CD4-positive, alpha-beta T cell treated with Interleukin-21 for 1 hour (primary cell): ENCODE measurements around the gene UPK3A.
A peak's percentile ranks its signal among the peaks of the same experiment; 100 is the strongest.
"Not testable (repeated sequence)": the region's sequence is repeated elsewhere in the genome, so short reads cannot be mapped to it uniquely, and the experiment has no call there.

Experiments
- DNase-seq: peaks from one replicate; pipeline ENCODE4 v3.0.0-alpha.2; 2020

UPK3A gene

DNA sequence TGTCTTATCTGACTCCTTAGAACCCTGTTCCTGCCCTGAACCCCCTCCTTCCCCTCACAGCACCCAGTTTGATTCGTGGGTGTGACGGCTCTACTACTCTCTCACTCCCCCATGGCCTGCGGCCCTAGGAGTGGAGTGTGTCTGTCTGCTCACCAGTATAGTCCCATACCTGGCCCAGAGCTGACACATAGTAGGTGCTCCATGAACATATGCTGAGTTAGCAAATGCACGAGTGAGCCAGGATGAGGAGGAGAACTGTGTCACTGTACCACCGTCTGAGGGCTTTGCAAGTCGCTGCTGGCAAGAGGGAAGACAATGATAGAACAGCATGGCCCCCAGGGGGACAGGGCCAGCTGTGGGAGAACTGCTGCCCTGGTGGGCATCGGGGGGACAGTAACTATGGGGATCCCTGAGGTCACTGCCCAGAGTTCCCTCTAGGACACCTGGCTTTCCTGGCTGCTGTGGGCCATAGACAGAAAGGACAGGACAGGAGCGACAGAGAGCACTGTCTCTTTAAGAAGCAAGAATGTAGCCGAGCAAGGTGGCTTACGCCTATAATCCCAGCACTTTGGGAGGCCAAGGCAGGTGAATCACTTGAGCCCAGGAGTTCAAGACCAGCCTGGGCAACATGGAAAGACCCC, 24.9 kb upstream of the UPK3A start:
- DNase-seq, result no peak

DNA sequence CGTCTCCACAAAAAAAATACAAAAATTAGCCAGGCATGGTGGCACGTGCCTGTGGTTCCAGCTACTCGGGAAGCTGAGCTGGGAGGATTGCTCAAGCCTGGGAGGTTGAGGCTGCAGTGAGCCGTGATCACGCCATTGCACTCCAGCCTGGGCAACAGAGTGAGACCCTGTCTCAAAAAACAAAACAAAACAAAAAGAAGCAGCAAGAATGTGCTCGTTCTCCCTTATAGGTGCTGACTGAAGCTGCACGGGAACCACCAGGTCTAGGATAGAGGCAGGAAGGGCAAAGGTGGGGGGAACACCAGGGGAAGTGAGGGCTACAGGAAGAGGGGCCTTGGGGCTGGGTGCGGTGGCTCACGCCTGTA, 24.4 kb upstream of the UPK3A start:
- DNase-seq, result not testable (repeated sequence)

GRCh38 chr22:45261407-45262088, 23.2 kb upstream of the UPK3A start:
- DNase-seq, result no peak

- no peak for DNase-seq
Measured at GRCh38 chr22:45262195-45262930, 22.4 kb upstream of the UPK3A start.

- no peak for DNase-seq
Measured at GRCh38 chr22:45262931-45263462, 21.8 kb upstream of the UPK3A start.

- no peak for DNase-seq
Measured at GRCh38 chr22:45263463-45264269, 21.1 kb upstream of the UPK3A start.

DNA sequence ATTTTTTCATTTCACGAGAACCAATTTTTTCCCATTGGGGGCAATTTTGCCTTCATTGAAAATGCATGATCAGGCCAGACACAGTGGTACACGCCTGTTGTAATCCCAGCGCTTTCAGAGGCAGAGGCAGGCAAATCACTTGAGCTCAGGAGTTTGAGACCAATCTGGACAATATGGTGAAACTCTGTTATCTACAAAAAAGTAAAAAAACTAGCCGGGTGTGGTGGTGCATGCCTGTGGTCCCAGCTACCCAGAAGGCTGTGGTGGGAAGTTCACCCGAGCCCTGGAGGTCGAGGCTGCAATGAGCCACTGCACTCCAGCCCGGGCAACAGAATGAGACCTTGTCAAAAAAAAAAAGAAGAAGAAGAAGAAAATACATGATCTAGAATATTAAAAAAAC, 19.2 kb upstream of the UPK3A start:
- no peak for DNase-seq

DNA sequence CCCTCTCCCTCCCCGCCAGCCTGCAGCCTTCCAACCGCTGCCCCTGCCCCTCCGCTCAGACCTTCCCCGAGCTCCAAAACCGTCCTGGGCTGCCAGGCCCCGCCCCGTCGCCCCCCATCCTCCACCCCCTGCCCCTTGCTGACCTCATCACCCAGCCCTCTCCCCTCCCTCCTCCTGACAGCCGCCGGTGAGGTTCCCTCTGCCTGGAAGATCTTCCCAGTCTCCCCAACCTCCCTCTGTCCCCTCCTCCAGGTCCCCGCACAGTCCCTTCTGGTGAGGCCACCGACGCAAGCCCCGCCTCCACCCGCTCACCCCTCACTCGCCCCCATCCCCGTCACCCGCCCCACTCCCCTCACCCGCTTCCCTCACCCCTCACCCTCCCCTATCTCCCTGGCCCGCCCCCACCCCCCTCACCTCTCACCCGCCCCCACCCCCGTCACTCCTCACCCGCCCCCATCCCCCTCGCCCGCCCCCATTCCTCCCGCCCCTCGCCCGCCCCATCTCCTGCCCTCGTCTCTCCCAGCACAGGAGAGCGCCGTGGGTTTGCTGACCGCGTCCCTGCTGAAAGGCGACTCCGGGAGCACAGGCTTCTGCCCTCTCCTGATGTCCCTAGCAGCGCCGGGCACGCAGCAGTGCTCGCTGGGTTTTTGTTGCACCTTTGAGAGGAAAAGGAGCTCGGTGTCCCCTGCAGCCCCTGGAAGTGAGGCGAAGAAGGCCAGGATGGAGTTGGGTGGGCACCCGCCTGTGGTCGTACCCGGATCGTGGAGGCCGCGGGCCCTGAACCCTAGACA, 16.4 kb upstream of the UPK3A start:
- DNase-seq, result peak; percentile 32

GRCh38 chr22:45268958-45269844, 15.5 kb upstream of the UPK3A start:
- DNase-seq, result peak; percentile 89

DNA sequence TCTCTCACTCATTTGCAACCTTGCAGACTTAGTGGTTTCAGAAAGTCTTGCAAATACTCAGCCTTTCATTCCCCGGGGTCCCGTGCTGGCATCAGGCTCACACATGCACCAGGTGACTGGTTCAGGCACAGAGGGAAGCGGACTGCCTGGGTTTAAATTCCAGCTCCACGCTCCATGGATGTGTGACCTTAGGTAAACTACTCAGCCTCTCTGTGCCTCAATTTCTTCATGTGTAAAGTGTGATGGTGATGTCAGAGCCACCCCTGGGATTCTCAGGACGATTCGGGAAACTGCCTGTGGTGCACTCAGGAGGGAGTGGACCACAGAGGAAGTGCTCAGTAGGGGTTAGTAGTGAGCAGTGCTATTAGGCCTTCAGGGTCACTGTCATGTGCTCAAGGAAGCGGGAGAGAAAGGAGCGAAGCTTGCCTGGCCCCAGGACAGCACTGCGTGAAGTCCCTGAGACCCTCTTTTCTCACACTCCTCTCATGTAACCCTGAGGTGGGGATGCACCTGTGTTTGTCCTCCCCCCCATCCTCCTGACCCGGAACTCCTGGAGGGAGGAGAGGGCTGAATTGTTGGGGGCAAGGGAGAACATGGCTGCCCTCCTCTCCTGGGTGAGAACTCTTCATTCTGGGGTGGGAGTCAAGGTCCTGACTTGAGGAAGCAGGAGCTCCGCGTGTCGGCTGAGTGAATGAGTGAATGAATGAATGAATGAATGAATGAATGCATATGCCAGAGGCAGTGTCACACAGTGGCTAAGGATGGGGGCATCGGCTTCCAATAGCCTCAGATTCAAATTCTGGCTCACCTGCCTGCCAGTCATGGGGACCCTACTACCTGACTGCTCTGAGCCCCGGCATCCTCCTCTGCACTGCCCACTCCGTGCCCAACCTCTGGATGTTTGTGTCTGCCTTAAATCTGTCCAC, 14.4 kb upstream of the UPK3A start:
- DNase-seq, result no peak

DNA sequence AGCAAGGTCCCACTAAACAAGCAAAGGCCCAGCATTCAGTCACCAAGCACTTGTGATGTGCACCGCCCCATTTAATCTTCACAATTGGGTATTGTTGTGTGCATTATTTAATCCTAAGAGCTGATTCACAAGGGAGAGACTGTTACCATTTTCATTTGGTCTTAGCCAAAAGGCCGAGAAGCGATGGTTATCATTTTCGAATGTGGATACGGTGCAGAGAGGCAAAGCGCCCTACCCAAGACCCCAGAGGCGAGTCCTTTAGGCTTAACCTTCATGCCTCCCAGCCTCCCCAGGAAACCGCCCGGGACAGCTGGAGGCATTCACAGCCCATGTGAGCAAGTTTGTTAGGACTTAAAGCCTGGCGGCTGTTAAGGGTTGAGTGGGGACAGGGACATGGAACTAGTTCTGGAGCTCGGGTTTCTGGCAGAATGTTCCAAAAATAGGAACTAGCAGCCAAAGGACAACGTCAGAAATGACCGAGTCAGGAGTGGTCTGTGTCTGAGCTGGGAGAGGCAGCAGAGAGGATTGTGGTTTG, 13.0 kb upstream of the UPK3A start:
- DNase-seq, result no peak

DNA sequence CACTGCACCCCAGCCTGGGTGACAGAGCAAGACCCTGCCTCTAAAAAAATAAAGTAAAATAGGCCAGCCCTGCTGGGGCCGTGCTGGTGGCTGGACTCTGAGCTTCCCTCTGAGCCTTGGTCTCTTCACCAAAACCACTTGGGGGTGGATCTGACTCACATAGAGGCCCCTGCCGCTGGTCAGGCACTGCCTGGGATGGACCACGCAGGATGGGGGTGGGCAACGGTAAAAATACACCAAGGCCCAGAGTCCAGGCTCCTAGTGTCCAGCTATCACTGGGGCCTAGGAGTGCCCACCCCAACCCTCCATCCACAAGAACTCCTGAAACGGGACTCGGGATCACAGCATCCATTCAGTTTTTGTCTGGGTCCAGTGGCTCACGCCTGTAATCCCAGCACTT, 12.3 kb upstream of the UPK3A start:
- no peak for DNase-seq

GRCh38 chr22:45273452-45274075, 11.2 kb upstream of the UPK3A start:
- no peak for DNase-seq

- no peak for DNase-seq
Measured at GRCh38 chr22:45276507-45277105, 8.1 kb upstream of the UPK3A start.

- DNase-seq, result not testable (repeated sequence)
Measured at GRCh38 chr22:45277720-45278119, 7.0 kb upstream of the UPK3A start.

DNA sequence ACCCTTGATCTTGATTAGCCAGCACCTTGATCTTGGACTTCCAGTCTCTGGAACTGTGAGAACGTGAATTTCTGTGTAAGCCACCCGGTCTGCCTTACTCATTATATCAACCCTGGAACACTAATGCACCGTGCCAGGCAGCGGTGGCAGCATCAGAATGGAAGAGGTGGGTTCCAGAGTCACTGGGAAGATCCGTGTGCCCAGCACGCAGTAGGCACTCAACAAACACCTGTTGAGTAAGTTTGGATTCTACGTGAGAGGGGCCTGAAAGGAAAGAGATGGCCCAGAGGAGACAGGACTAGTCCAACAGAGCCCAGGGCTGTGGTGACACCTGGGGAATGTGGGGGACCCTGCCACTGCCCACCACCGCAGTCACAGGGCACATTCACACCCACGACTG, 6.6 kb upstream of the UPK3A start:
- DNase-seq, result no peak

GRCh38 chr22:45280587-45280980, 4.2 kb upstream of the UPK3A start:
- DNase-seq, result no peak

DNA sequence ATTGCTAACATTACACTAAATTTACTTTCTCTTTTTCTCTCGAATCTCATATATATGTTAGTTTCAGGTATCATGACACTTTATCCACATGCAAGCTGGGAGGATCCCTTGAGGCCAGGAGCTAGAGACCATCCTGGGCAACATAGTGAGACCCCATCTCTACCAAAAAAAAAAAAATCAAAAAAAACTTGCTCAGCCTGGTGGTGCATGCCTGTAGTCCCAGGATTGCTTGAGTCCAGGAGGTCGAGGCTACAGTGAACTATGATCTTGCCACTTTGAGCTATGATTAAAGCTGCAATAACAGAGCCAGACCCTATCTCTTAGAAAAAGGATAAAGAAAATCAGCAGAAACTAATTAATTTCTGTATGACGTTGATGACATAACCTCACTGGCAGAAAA, 3.7 kb upstream of the UPK3A start:
- DNase-seq, result no peak
